Tibial artery (tissue), 4 donors: Measurements from ENCODE around the gene ELFN2.

Experiments used
- DNase-seq, 2 donors: peaks; one replicate each; pipeline ENCODE4 v3.0.0-alpha.2; 2019
- H3K27ac ChIP-seq, 2 donors: fragments of 200-600 bp; sonication (generic) in 1 of 2; 1 replicate in 1 of 2; 2 replicates in 1 of 2; pipeline ENCODE4 v1.5.1; 2018 to 2019; ENCODE audit warnings: mild to moderate bottlenecking in 1 of 2
- H3K27me3 ChIP-seq, 2 donors: fragments of 200-600 bp; sonication (generic) in 1 of 2; one replicate each; pipeline versions ENCODE4 v1.5.1 to v1.6.0; 2016 to 2019
- H3K36me3 ChIP-seq, 3 donors: fragments of 200-600 bp; sonication (generic) in 2 of 3; one replicate each; pipeline ENCODE4 v1.5.1; 2016 to 2019; ENCODE audit warnings: mild to moderate bottlenecking in 2 of 3
- H3K4me1 ChIP-seq, 4 donors: fragments of 200-600 bp; sonication (generic) in 2 of 4; 1 replicate in 3 of 4; 2 replicates in 1 of 4; pipeline ENCODE4 v1.5.1; 2016 to 2019
- H3K4me3 ChIP-seq, 2 donors: fragments of 200-600 bp; sonication (generic) in 1 of 2; 1 replicate in 1 of 2; 2 replicates in 1 of 2; pipeline ENCODE4 v1.5.1; 2018 to 2019; ENCODE audit warnings: mild to moderate bottlenecking in 2 of 2
- H3K9me3 ChIP-seq, 3 donors: fragments of 200-600 bp; sonication (generic) in 1 of 3; one replicate each; pipeline ENCODE4 v1.5.1; 2016 to 2019
- CTCF ChIP-seq, 2 experiments: fragments of 200-600 bp in 1 of 2; fragments of 450-650 bp in 1 of 2; IDR thresholded peaks; one replicate each; pipeline ENCODE4 v1.5.1; 2017 to 2019; ENCODE audit warnings: antibody characterized with exemption in 2 of 2, mild to moderate bottlenecking in 1 of 2, moderate library complexity in 1 of 2
- intact Hi-C: fragments of 100-400 bp; cut with DNase I; formaldehyde crosslinking; loops from one replicate; pipeline ENCODE4 v1.15.0; 2023; ENCODE audit warnings: low total_unique reads

ELFN2 gene

GRCh38 chr22:37443086-37443485, 15.8 kb upstream of the ELFN2 start:
- no peak for DNase-seq
- Histone ChIP-seq H3K4me1 (no peaks in the 10 kb centered on the region), H3K36me3 (no peaks in the 10 kb centered on the region), H3K4me3 (no peak overlapping the region), H3K27ac (no peak overlapping the region), H3K9me3 (peaks cover 0 to 12% (median 11%) of the 10 kb centered on the region in 3 donors), H3K27me3 (peaks cover 0 to 45% of the 10 kb centered on the region in 2 donors)
- intact Hi-C loops = no loop called here
- TF ChIP-seq CTCF (IDR thresholded peaks at IDR 0.05) = no peak

- Histone ChIP-seq H3K9me3 (peaks cover 0 to 12% (median 11%) of the 10 kb centered on the region in 3 donors), H3K27ac (no peak overlapping the region), H3K27me3 (peaks cover 0 to 45% of the 10 kb centered on the region in 2 donors), H3K36me3 (no peaks in the 10 kb centered on the region), H3K4me1 (no peaks in the 10 kb centered on the region), H3K4me3 (no peak overlapping the region)
- intact Hi-C loops = no loop called here
- no peak for DNase-seq
- TF ChIP-seq CTCF (IDR thresholded peaks at IDR 0.05) = no peak
Observed at GRCh38 chr22:37442537-37442936, 15.3 kb upstream of the ELFN2 start.

GRCh38 chr22:37442135-37442534, 14.9 kb upstream of the ELFN2 start:
- H3K4me1 ChIP-seq = no peaks in the 10 kb centered on the region
- H3K27me3 ChIP-seq = peaks cover 0 to 45% of the 10 kb centered on the region in 2 donors
- intact Hi-C loops = no loop called here
- no peak overlapping the region for H3K27ac ChIP-seq
- no peaks in the 10 kb centered on the region for H3K36me3 ChIP-seq
- no peak for DNase-seq
- no peak overlapping the region for H3K4me3 ChIP-seq
- TF ChIP-seq CTCF (IDR thresholded peaks at IDR 0.05) = no peak
- H3K9me3 ChIP-seq = peaks cover 0 to 12% (median 11%) of the 10 kb centered on the region in 3 donors

GRCh38 chr22:37440875-37441274, 13.6 kb upstream of the ELFN2 start:
- Histone ChIP-seq H3K27ac (no peak overlapping the region), H3K4me1 (no peaks in the 10 kb centered on the region), H3K36me3 (no peaks in the 10 kb centered on the region), H3K9me3 (peaks cover 0 to 12% (median 11%) of the 10 kb centered on the region in 3 donors), H3K4me3 (no peak overlapping the region), H3K27me3 (peaks cover 0 to 42% of the 10 kb centered on the region in 2 donors)
- intact Hi-C loops = no loop called here
- no peak for DNase-seq
- TF ChIP-seq CTCF (IDR thresholded peaks at IDR 0.05) = no peak

GRCh38 chr22:37439347-37439746, 12.1 kb upstream of the ELFN2 start:
- no peak overlapping the region for H3K4me3 ChIP-seq
- intact Hi-C loops = no loop called here
- TF ChIP-seq CTCF (IDR thresholded peaks at IDR 0.05) = no peak
- H3K27ac ChIP-seq = no peak overlapping the region
- H3K4me1 ChIP-seq = no peaks in the 10 kb centered on the region
- DNase-seq = no peak
- no peaks in the 10 kb centered on the region for H3K36me3 ChIP-seq
- peaks cover 0 to 49% of the 10 kb centered on the region in 2 donors for H3K27me3 ChIP-seq
- H3K9me3 ChIP-seq = peaks cover 0 to 12% (median 11%) of the 10 kb centered on the region in 3 donors
